ENCODE measurements around the gene PDE4D.

The PDE4D gene

GRCh38 chr5:59158637-59159391 lies 734.7 kb downstream of the PDE4D start:
- no peak overlapping the region for H3K4me3 Mint-ChIP-seq
- H3K4me1 Mint-ChIP-seq (ENCODE audit: low read depth) = peaks cover 12% of the 10 kb centered on the region
- no peaks in the 10 kb centered on the region for H3K27me3 Mint-ChIP-seq (ENCODE audit: low read depth)
- H3K36me3 Mint-ChIP-seq (ENCODE audit: low read depth) = no peaks in the 10 kb centered on the region
- no peak overlapping the region for H3K27ac Mint-ChIP-seq
- H3K9me3 Mint-ChIP-seq = no peaks in the 10 kb centered on the region

- Mint-ChIP-seq H3K9me3 (no peaks in the 10 kb centered on the region), H3K27ac (no peak overlapping the region), H3K4me1 (ENCODE audit: low read depth) (peaks cover 12% of the 10 kb centered on the region), H3K27me3 (ENCODE audit: low read depth) (no peaks in the 10 kb centered on the region), H3K4me3 (no peak overlapping the region), H3K36me3 (ENCODE audit: low read depth) (no peaks in the 10 kb centered on the region)
Observed at GRCh38 chr5:59158165-59158564, 735.4 kb downstream of the PDE4D start.

GRCh38 chr5:59157068-59157467 lies 736.5 kb downstream of the PDE4D start:
- Mint-ChIP-seq H3K9me3 (no peaks in the 10 kb centered on the region), H3K27me3 (ENCODE audit: low read depth) (no peaks in the 10 kb centered on the region), H3K4me3 (no peak overlapping the region), H3K4me1 (ENCODE audit: low read depth) (peaks cover 11% of the 10 kb centered on the region), H3K27ac (no peak overlapping the region), H3K36me3 (ENCODE audit: low read depth) (no peaks in the 10 kb centered on the region)

GRCh38 chr5:59152701-59153245 lies 740.8 kb downstream of the PDE4D start:
- Mint-ChIP-seq H3K27me3 (ENCODE audit: low read depth) (no peaks in the 10 kb centered on the region), H3K4me1 (ENCODE audit: low read depth) (peaks cover 21% of the 10 kb centered on the region), H3K9me3 (no peaks in the 10 kb centered on the region), H3K36me3 (ENCODE audit: low read depth) (no peaks in the 10 kb centered on the region), H3K27ac (no peak overlapping the region), H3K4me3 (peak overlapping the region; percentile 60)

GRCh38 chr5:59151162-59151889 lies 742.2 kb downstream of the PDE4D start:
- Mint-ChIP-seq H3K27ac (peak overlapping the region; percentile 9), H3K36me3 (ENCODE audit: low read depth) (no peaks in the 10 kb centered on the region), H3K9me3 (no peaks in the 10 kb centered on the region), H3K4me1 (ENCODE audit: low read depth) (peaks cover 22% of the 10 kb centered on the region), H3K4me3 (peak overlapping the region; percentile 41), H3K27me3 (ENCODE audit: low read depth) (no peaks in the 10 kb centered on the region)

GRCh38 chr5:59149827-59150226 lies 743.7 kb downstream of the PDE4D start:
- peaks cover 28% of the 10 kb centered on the region for H3K4me1 Mint-ChIP-seq (ENCODE audit: low read depth)
- no peaks in the 10 kb centered on the region for H3K27me3 Mint-ChIP-seq (ENCODE audit: low read depth)
- no peaks in the 10 kb centered on the region for H3K36me3 Mint-ChIP-seq (ENCODE audit: low read depth)
- no peaks in the 10 kb centered on the region for H3K9me3 Mint-ChIP-seq
- no peak overlapping the region for H3K4me3 Mint-ChIP-seq
- H3K27ac Mint-ChIP-seq = no peak overlapping the region

GRCh38 chr5:59149271-59149670 lies 744.3 kb downstream of the PDE4D start:
- H3K4me1 Mint-ChIP-seq (ENCODE audit: low read depth) = peaks cover 28% of the 10 kb centered on the region
- H3K36me3 Mint-ChIP-seq (ENCODE audit: low read depth) = no peaks in the 10 kb centered on the region
- H3K9me3 Mint-ChIP-seq = no peaks in the 10 kb centered on the region
- no peak overlapping the region for H3K4me3 Mint-ChIP-seq
- no peaks in the 10 kb centered on the region for H3K27me3 Mint-ChIP-seq (ENCODE audit: low read depth)
- no peak overlapping the region for H3K27ac Mint-ChIP-seq

- H3K27ac Mint-ChIP-seq = no peak overlapping the region
- peaks cover 31% of the 10 kb centered on the region for H3K4me1 Mint-ChIP-seq (ENCODE audit: low read depth)
- H3K4me3 Mint-ChIP-seq = no peak overlapping the region
- H3K9me3 Mint-ChIP-seq = no peaks in the 10 kb centered on the region
- H3K36me3 Mint-ChIP-seq (ENCODE audit: low read depth) = no peaks in the 10 kb centered on the region
- no peaks in the 10 kb centered on the region for H3K27me3 Mint-ChIP-seq (ENCODE audit: low read depth)
Observed at GRCh38 chr5:59146729-59147128, 746.8 kb downstream of the PDE4D start.

- Mint-ChIP-seq H3K27ac (no peak overlapping the region), H3K4me1 (ENCODE audit: low read depth) (peaks cover 19% of the 10 kb centered on the region), H3K27me3 (ENCODE audit: low read depth) (no peaks in the 10 kb centered on the region), H3K9me3 (no peaks in the 10 kb centered on the region), H3K36me3 (ENCODE audit: low read depth) (peaks cover 2% of the 10 kb centered on the region), H3K4me3 (no peak overlapping the region)
Observed at GRCh38 chr5:59143926-59144333, 749.6 kb downstream of the PDE4D start.

- Mint-ChIP-seq H3K36me3 (ENCODE audit: low read depth) (peaks cover 2% of the 10 kb centered on the region), H3K27ac (no peak overlapping the region), H3K4me3 (no peak overlapping the region), H3K4me1 (ENCODE audit: low read depth) (peaks cover 22% of the 10 kb centered on the region), H3K9me3 (no peaks in the 10 kb centered on the region), H3K27me3 (ENCODE audit: low read depth) (no peaks in the 10 kb centered on the region)
Observed at GRCh38 chr5:59142927-59143326, 750.6 kb downstream of the PDE4D start.

- no peak overlapping the region for H3K27ac Mint-ChIP-seq
- H3K9me3 Mint-ChIP-seq = no peaks in the 10 kb centered on the region
- peaks cover 21% of the 10 kb centered on the region for H3K4me1 Mint-ChIP-seq (ENCODE audit: low read depth)
- no peak overlapping the region for H3K4me3 Mint-ChIP-seq
- H3K36me3 Mint-ChIP-seq (ENCODE audit: low read depth) = peaks cover 2% of the 10 kb centered on the region
- H3K27me3 Mint-ChIP-seq (ENCODE audit: low read depth) = no peaks in the 10 kb centered on the region
Observed at GRCh38 chr5:59142138-59142537, 751.4 kb downstream of the PDE4D start.

GRCh38 chr5:59140133-59140532 lies 753.4 kb downstream of the PDE4D start:
- Mint-ChIP-seq H3K27me3 (ENCODE audit: low read depth) (no peaks in the 10 kb centered on the region), H3K4me3 (no peak overlapping the region), H3K4me1 (ENCODE audit: low read depth) (peaks cover 17% of the 10 kb centered on the region), H3K9me3 (no peaks in the 10 kb centered on the region), H3K36me3 (ENCODE audit: low read depth) (peaks cover 2% of the 10 kb centered on the region), H3K27ac (no peak overlapping the region)

- Mint-ChIP-seq H3K36me3 (ENCODE audit: low read depth) (peaks cover 2% of the 10 kb centered on the region), H3K27me3 (ENCODE audit: low read depth) (no peaks in the 10 kb centered on the region), H3K4me1 (ENCODE audit: low read depth) (peaks cover 19% of the 10 kb centered on the region), H3K27ac (no peak overlapping the region), H3K9me3 (peaks cover 2% of the 10 kb centered on the region), H3K4me3 (no peak overlapping the region)
Observed at GRCh38 chr5:59139695-59140094, 753.8 kb downstream of the PDE4D start.

- peaks cover 5% of the 10 kb centered on the region for H3K36me3 Mint-ChIP-seq (ENCODE audit: low read depth)
- no peak overlapping the region for H3K27ac Mint-ChIP-seq
- peaks cover 23% of the 10 kb centered on the region for H3K4me1 Mint-ChIP-seq (ENCODE audit: low read depth)
- H3K27me3 Mint-ChIP-seq (ENCODE audit: low read depth) = no peaks in the 10 kb centered on the region
- H3K9me3 Mint-ChIP-seq = peaks cover 10% of the 10 kb centered on the region
- no peak overlapping the region for H3K4me3 Mint-ChIP-seq
Observed at GRCh38 chr5:59138509-59138908, 755.0 kb downstream of the PDE4D start.

- H3K9me3 Mint-ChIP-seq = peaks cover 10% of the 10 kb centered on the region
- H3K36me3 Mint-ChIP-seq (ENCODE audit: low read depth) = peaks cover 7% of the 10 kb centered on the region
- no peaks in the 10 kb centered on the region for H3K27me3 Mint-ChIP-seq (ENCODE audit: low read depth)
- H3K4me1 Mint-ChIP-seq (ENCODE audit: low read depth) = peaks cover 25% of the 10 kb centered on the region
- no peak overlapping the region for H3K4me3 Mint-ChIP-seq
- H3K27ac Mint-ChIP-seq = no peak overlapping the region
Observed at GRCh38 chr5:59137846-59138245, 755.7 kb downstream of the PDE4D start.

Data from T-helper 1 cell treated with Interleukin-12 subunit alpha and Interleukin-12 subunit beta and Interleukin-4 antibody, amounts not matched to agents 30 μg/mL and 1 μg/mL, for 36 hours (primary cell).